ENCODE measurements around the gene TAS2R41.

Gene TAS2R41

GRCh38 chr7:143444063-143444782 is 33.5 kb upstream of the TAS2R41 start:
- Histone ChIP-seq H3K36me3 (ENCODE audit: control insufficient read depth, insufficient read depth, low read length) (no peaks in the 10 kb centered on the region), H3K27me3 (replicated peaks; ENCODE audit: control insufficient read depth, insufficient read depth, low read length) (no peaks in the 10 kb centered on the region), H3K4me3 (replicated peaks; ENCODE audit: low read depth, low read length) (no peak overlapping the region)
- no peak for DNase-seq (ENCODE audit: extremely low read depth, insufficient read length)
- TF ChIP-seq CTCF (IDR thresholded peaks at IDR 0.05; ENCODE audit: insufficient read depth, low read length, poor library complexity, severe bottlenecking) = no peak

- no peak overlapping the region for H3K4me3 ChIP-seq (replicated peaks; ENCODE audit: low read depth, low read length)
- no peak for TF ChIP-seq CTCF (IDR thresholded peaks at IDR 0.05; ENCODE audit: insufficient read depth, low read length, poor library complexity, severe bottlenecking)
- H3K36me3 ChIP-seq (ENCODE audit: control insufficient read depth, insufficient read depth, low read length) = no peaks in the 10 kb centered on the region
- no peak for DNase-seq (ENCODE audit: extremely low read depth, insufficient read length)
- no peaks in the 10 kb centered on the region for H3K27me3 ChIP-seq (replicated peaks; ENCODE audit: control insufficient read depth, insufficient read depth, low read length)
Observed at GRCh38 chr7:143444785-143445184, 32.9 kb upstream of the TAS2R41 start.

GRCh38 chr7:143447466-143447865 is 30.2 kb upstream of the TAS2R41 start:
- H3K36me3 ChIP-seq (ENCODE audit: control insufficient read depth, insufficient read depth, low read length) = no peaks in the 10 kb centered on the region
- no peaks in the 10 kb centered on the region for H3K27me3 ChIP-seq (replicated peaks; ENCODE audit: control insufficient read depth, insufficient read depth, low read length)
- DNase-seq (ENCODE audit: extremely low read depth, insufficient read length) = no peak
- TF ChIP-seq CTCF (IDR thresholded peaks at IDR 0.05; ENCODE audit: insufficient read depth, low read length, poor library complexity, severe bottlenecking) = no peak
- no peak overlapping the region for H3K4me3 ChIP-seq (replicated peaks; ENCODE audit: low read depth, low read length)

GRCh38 chr7:143448429-143448828 is 29.2 kb upstream of the TAS2R41 start:
- no peaks in the 10 kb centered on the region for H3K36me3 ChIP-seq (ENCODE audit: control insufficient read depth, insufficient read depth, low read length)
- H3K27me3 ChIP-seq (replicated peaks; ENCODE audit: control insufficient read depth, insufficient read depth, low read length) = no peaks in the 10 kb centered on the region
- no peak for DNase-seq (ENCODE audit: extremely low read depth, insufficient read length)
- no peak overlapping the region for H3K4me3 ChIP-seq (replicated peaks; ENCODE audit: low read depth, low read length)
- no peak for TF ChIP-seq CTCF (IDR thresholded peaks at IDR 0.05; ENCODE audit: insufficient read depth, low read length, poor library complexity, severe bottlenecking)

- TF ChIP-seq CTCF (IDR thresholded peaks at IDR 0.05; ENCODE audit: insufficient read depth, low read length, poor library complexity, severe bottlenecking) = no peak
- Histone ChIP-seq H3K4me3 (replicated peaks; ENCODE audit: low read depth, low read length) (no peak overlapping the region), H3K27me3 (replicated peaks; ENCODE audit: control insufficient read depth, insufficient read depth, low read length) (no peaks in the 10 kb centered on the region), H3K36me3 (ENCODE audit: control insufficient read depth, insufficient read depth, low read length) (no peaks in the 10 kb centered on the region)
- no peak for DNase-seq (ENCODE audit: extremely low read depth, insufficient read length)
Observed at GRCh38 chr7:143449793-143450192, 27.9 kb upstream of the TAS2R41 start.

- DNase-seq (ENCODE audit: extremely low read depth, insufficient read length) = no peak
- Histone ChIP-seq H3K4me3 (replicated peaks; ENCODE audit: low read depth, low read length) (no peak overlapping the region), H3K36me3 (ENCODE audit: control insufficient read depth, insufficient read depth, low read length) (no peaks in the 10 kb centered on the region), H3K27me3 (replicated peaks; ENCODE audit: control insufficient read depth, insufficient read depth, low read length) (no peaks in the 10 kb centered on the region)
- no peak for TF ChIP-seq CTCF (IDR thresholded peaks at IDR 0.05; ENCODE audit: insufficient read depth, low read length, poor library complexity, severe bottlenecking)
Observed at GRCh38 chr7:143451122-143451521, 26.6 kb upstream of the TAS2R41 start.

Data from GM06990 (cell line).